ENCODE results near the gene BORCS6. TPM values are rescaled to one million over a fixed set of nuclear protein-coding genes. Genes with fewer than 3 reads are reported as not detected.
"Not testable (repeated sequence)": the region's sequence is repeated elsewhere in the genome, so short reads cannot be mapped to it uniquely, and the experiment has no call there.

The BORCS6 gene
- 12.4 and 14.3 TPM in 2 replicates for total RNA-seq

GRCh38 chr17:8189711-8190477 lies at the start of gene BORCS6:
BORCS6 (minus strand) TSS chr17:8190180; CDS start chr17:8190140, 40 bp downstream.
- no peak for DNase-seq (ENCODE audit: extremely low read depth, low read depth, low spot score)

GRCh38 chr17:8237886-8238285 lies 47.9 kb upstream of the BORCS6 start:
- no peak for DNase-seq (ENCODE audit: extremely low read depth, low read depth, low spot score)

GRCh38 chr17:8237175-8237574 lies 47.2 kb upstream of the BORCS6 start:
- DNase-seq (ENCODE audit: extremely low read depth, low read depth, low spot score): no peak

- no peak for DNase-seq (ENCODE audit: extremely low read depth, low read depth, low spot score)
These were observed 45.7 kb upstream of the BORCS6 start for GRCh38 chr17:8235676-8236075.

GRCh38 chr17:8234361-8235270 lies 44.6 kb upstream of the BORCS6 start:
- DNase-seq (ENCODE audit: extremely low read depth, low read depth, low spot score): no peak

- DNase-seq (ENCODE audit: extremely low read depth, low read depth, low spot score): no peak
These were observed 41.7 kb upstream of the BORCS6 start for GRCh38 chr17:8231701-8232100.

GRCh38 chr17:8227238-8227581 lies 37.2 kb upstream of the BORCS6 start:
- DNase-seq (ENCODE audit: extremely low read depth, low read depth, low spot score): no peak

- peak; percentile 87 for DNase-seq (ENCODE audit: extremely low read depth, low read depth, low spot score)
These were observed 36.7 kb upstream of the BORCS6 start for GRCh38 chr17:8226536-8227237.

- peak; percentile 70 for DNase-seq (ENCODE audit: extremely low read depth, low read depth, low spot score)
These were observed 36.0 kb upstream of the BORCS6 start for GRCh38 chr17:8225813-8226535.

GRCh38 chr17:8224891-8225812 lies 35.2 kb upstream of the BORCS6 start:
- DNase-seq (ENCODE audit: extremely low read depth, low read depth, low spot score): no peak

- DNase-seq (ENCODE audit: extremely low read depth, low read depth, low spot score): no peak
These were observed 33.6 kb upstream of the BORCS6 start for GRCh38 chr17:8223356-8224126.

GRCh38 chr17:8222630-8223355 lies 32.8 kb upstream of the BORCS6 start:
- peak; percentile 77 for DNase-seq (ENCODE audit: extremely low read depth, low read depth, low spot score)

GRCh38 chr17:8222380-8222629 lies 32.3 kb upstream of the BORCS6 start:
- no peak for DNase-seq (ENCODE audit: extremely low read depth, low read depth, low spot score)

GRCh38 chr17:8221663-8222379 lies 31.8 kb upstream of the BORCS6 start:
- DNase-seq (ENCODE audit: extremely low read depth, low read depth, low spot score): no peak

GRCh38 chr17:8220783-8221662 lies 31.0 kb upstream of the BORCS6 start:
- DNase-seq (ENCODE audit: extremely low read depth, low read depth, low spot score): no peak

GRCh38 chr17:8214000-8214399 lies 24.0 kb upstream of the BORCS6 start:
- not testable (repeated sequence) for DNase-seq (ENCODE audit: extremely low read depth, low read depth, low spot score)
